ENCODE results near the gene CDC7.

DNA sequence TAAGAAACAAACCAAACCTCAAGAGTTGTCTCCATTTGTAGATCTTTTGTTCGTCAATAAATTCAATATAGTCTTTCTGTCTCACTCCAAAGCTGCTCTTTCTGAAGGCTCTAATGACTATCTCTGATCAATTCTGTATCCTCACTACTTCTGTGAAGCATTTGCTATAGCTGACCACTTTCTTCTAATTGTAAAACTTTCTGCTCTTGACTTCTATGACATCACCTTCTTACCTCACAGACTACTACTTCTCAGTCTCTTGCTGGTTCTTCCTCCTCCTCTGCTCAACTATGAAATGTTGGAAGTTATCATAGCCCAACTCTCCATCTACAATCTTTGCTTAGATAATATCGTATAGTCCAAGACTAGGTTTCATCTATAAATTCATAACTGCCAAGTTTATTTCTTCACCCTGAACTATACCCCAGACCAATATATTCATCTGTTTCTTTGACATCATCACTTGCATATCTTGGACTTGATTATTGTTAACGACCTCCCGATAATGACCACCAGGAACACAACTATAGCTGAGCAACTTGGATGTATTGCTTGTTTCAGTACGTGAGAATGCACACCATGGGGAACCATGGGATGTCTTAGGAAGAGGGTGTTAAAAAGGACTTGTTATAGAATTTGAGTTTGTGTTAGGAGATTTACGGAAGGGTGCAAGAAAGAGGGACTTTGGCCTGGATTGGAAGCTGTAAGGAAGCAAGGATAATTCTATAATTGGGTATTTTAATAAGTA is 2.0 kb upstream of the CDC7 start:
- TF ChIP-seq, protein P1, sequence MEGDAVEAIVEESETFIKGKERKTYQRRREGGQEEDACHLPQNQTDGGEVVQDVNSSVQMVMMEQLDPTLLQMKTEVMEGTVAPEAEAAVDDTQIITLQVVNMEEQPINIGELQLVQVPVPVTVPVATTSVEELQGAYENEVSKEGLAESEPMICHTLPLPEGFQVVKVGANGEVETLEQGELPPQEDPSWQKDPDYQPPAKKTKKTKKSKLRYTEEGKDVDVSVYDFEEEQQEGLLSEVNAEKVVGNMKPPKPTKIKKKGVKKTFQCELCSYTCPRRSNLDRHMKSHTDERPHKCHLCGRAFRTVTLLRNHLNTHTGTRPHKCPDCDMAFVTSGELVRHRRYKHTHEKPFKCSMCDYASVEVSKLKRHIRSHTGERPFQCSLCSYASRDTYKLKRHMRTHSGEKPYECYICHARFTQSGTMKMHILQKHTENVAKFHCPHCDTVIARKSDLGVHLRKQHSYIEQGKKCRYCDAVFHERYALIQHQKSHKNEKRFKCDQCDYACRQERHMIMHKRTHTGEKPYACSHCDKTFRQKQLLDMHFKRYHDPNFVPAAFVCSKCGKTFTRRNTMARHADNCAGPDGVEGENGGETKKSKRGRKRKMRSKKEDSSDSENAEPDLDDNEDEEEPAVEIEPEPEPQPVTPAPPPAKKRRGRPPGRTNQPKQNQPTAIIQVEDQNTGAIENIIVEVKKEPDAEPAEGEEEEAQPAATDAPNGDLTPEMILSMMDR (optimal IDR thresholded peaks at IDR 0.05 in 1 of 3, IDR thresholded peaks at IDR 0.05 in 1 of 3, conservative IDR thresholded peaks at IDR 0.05 in 1 of 3; ENCODE audit: extremely low read depth in 1 of 3, insufficient read depth in 2 of 3, low read length in 3 of 3): no peak
- TF ChIP-seq EZH2 (IDR thresholded peaks at IDR 0.05; ENCODE audit: low read length): no peak
